Esophagus (tissue), 2 donors: Measurements from ENCODE around the gene CERS6. TPM values are rescaled to one million over a fixed set of nuclear protein-coding genes. Genes with fewer than 3 reads are reported as not detected.

Experiments
- H3K27ac ChIP-seq, 2 donors: one replicate each; pipeline ENCODE4 v1.5.1; 2013; ENCODE audit warnings: low read depth in 2 of 2, mild to moderate bottlenecking in 2 of 2, inconsistent platforms in 1 of 2, low read length in 1 of 2, moderate library complexity in 1 of 2
- H3K27me3 ChIP-seq, 2 donors: one replicate each; pipeline ENCODE4 v1.6.1; 2013; ENCODE audit warnings: low read length in 2 of 2, control low read depth in 1 of 2, mild to moderate bottlenecking in 1 of 2; ENCODE audit not compliant: insufficient read depth in 2 of 2, control insufficient read depth in 1 of 2
- H3K36me3 ChIP-seq, 2 donors: one replicate each; pipeline ENCODE4 v1.6.1; 2013; ENCODE audit warnings: low read length in 1 of 2; ENCODE audit not compliant: control insufficient read depth in 2 of 2, insufficient read depth in 2 of 2
- H3K4me1 ChIP-seq, 2 donors: one replicate each; pipeline ENCODE4 v1.6.1; 2013; ENCODE audit warnings: low read length in 1 of 2; ENCODE audit not compliant: control insufficient read depth in 2 of 2, insufficient read depth in 2 of 2
- H3K4me3 ChIP-seq, 2 donors: one replicate each; pipeline ENCODE4 v1.5.1; 2013; ENCODE audit warnings: low read length in 2 of 2, mild to moderate bottlenecking in 2 of 2, low read depth in 1 of 2, moderate library complexity in 1 of 2
- H3K9me3 ChIP-seq, 2 donors: one replicate each; pipeline ENCODE4 v1.6.1; 2013; ENCODE audit warnings: mild to moderate bottlenecking in 2 of 2, low read depth in 1 of 2, low read length in 1 of 2, moderate library complexity in 1 of 2; ENCODE audit not compliant: control insufficient read depth in 2 of 2, insufficient read depth in 1 of 2
- WGBS, 2 donors: extraction: QIAGEN DNeasy Blood & Tissue Kit; methylation state at CpG; one replicate each; pipeline ENCODE4 v1.1.7; 2013; 5-methylcytosine and 5-hydroxymethylcytosine counted together
- polyA plus RNA-seq, 2 donors: library from polyadenylated mRNA; stranded (reverse); fragments of 200-250 nt; gene quantifications; one replicate each; pipeline ENCODE4 v1.2.3, GENCODE V29; 2013
- donor health status: healthy with polysubstance abuse.
- donor health status: Bipolar disorder and iron deficiency.

Gene CERS6
- polyA plus RNA-seq, 2 donors: 4.2 to 7.6 TPM

DNA sequence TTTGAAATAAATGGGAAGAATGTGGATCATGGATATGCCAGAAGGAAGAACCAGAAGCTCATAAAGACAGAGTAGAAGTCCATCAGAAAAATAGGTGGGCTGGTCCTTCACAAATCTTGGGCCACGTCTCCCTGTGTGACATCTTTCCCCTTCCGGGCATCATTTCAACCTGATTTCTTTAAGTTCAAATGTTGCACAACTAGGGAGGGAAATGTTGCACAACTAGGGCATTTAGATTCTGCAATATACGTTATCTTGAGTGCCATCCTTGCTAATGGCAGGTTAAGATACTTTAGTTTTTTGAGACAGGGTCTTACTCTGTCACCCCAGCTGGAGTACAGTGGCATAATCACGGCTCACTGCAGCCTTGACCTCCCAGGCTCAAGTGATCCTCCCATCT, 129.6 kb downstream of the CERS6 start:
- H3K27ac ChIP-seq: no peak overlapping the region
- WGBS, 2 donors: 88 to 92% methylated on average over 4 of the region's 4 CpGs

GRCh38 chr2:168587307-168587706, 131.2 kb downstream of the CERS6 start:
- WGBS, 2 donors: 78 to 80% methylated on average over 2 of the region's 2 CpGs
- no peak overlapping the region for H3K27ac ChIP-seq

More for the DNA sequence above, 129.6 kb downstream of the CERS6 start:
- Histone ChIP-seq H3K9me3 (no peaks in the 10 kb centered on the region), H3K27me3 (no peaks in the 10 kb centered on the region), H3K4me1 (peaks cover 0 to 2% of the 10 kb centered on the region in 2 donors), H3K36me3 (peaks cover 0 to 3% of the 10 kb centered on the region in 2 donors), H3K4me3 (no peak overlapping the region)

DNA sequence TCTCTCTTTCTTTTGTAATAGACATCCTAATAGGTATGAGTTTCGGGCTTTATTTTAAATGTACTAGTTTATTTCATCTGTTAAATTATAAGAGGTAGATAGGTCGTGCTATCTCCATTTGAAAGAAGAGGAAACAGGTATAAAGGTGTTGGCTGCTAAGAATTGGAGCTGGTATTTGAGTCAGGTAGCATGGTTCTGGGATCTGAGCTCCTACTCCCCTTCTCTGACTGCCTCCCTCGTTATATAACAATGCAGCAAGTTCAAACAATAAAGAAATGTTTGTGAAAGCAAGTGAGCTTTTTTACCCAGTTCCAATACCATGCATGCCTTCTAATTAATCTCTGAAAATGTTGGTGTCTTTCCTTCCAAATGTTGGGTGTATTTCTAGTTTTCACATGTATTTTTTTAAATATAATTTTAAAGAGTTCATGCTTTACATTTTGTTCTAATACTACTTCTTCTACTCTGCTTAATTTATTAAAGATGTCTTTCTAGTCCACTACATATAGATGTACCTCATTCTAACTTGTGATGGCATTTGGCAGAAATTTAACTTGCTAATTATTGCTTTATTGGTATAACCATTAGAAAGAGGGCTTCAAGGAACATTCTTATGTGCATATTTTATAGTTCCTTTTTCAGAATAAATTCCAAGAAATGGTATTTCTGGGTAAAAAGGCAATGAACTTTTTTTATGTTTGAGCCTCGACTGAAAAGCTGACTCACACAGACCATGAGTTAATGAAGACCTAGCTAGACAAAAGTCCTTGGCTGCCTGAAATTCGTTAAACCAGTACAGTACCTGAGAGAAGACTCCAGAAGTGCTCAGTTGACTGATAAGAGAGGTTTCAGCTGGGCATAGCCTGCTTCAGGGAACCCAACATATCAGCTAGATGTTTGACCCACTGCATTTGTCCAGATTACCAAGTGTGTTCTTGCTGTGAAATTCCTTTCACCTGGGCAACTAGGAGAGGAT, 133.5 kb downstream of the CERS6 start:
- no peaks in the 10 kb centered on the region for H3K27me3 ChIP-seq
- H3K27ac ChIP-seq: no peak overlapping the region
- H3K36me3 ChIP-seq: no peaks in the 10 kb centered on the region
- no peaks in the 10 kb centered on the region for H3K4me1 ChIP-seq
- WGBS, 2 donors: 70 to 72% methylated on average over 5 of the region's 5 CpGs
- no peak overlapping the region for H3K4me3 ChIP-seq
- H3K9me3 ChIP-seq: no peaks in the 10 kb centered on the region

More at GRCh38 chr2:168587307-168587706, 131.2 kb downstream of the CERS6 start:
- H3K36me3 ChIP-seq: no peaks in the 10 kb centered on the region
- no peak overlapping the region for H3K4me3 ChIP-seq
- H3K4me1 ChIP-seq: no peaks in the 10 kb centered on the region
- no peaks in the 10 kb centered on the region for H3K9me3 ChIP-seq
- H3K27me3 ChIP-seq: no peaks in the 10 kb centered on the region

- H3K27me3 ChIP-seq: no peaks in the 10 kb centered on the region
- no peaks in the 10 kb centered on the region for H3K4me1 ChIP-seq
- no peaks in the 10 kb centered on the region for H3K9me3 ChIP-seq
- no peak overlapping the region for H3K4me3 ChIP-seq
- no peak overlapping the region for H3K27ac ChIP-seq
- no peaks in the 10 kb centered on the region for H3K36me3 ChIP-seq
- WGBS, 2 donors: 86 to 94% methylated on average over 3 of the region's 3 CpGs
Measured at GRCh38 chr2:168592181-168592831, 136.2 kb downstream of the CERS6 start.

GRCh38 chr2:168593713-168594112, 137.6 kb downstream of the CERS6 start:
- no peaks in the 10 kb centered on the region for H3K27me3 ChIP-seq
- no peaks in the 10 kb centered on the region for H3K9me3 ChIP-seq
- H3K36me3 ChIP-seq: no peaks in the 10 kb centered on the region
- no peaks in the 10 kb centered on the region for H3K4me1 ChIP-seq
- H3K4me3 ChIP-seq: no peak overlapping the region
- WGBS, 2 donors: 89 to 96% methylated on average over 1 of the region's 1 CpG
- H3K27ac ChIP-seq: no peak overlapping the region

GRCh38 chr2:168594778-168595177, 138.7 kb downstream of the CERS6 start:
- Histone ChIP-seq H3K4me3 (no peak overlapping the region), H3K27me3 (no peaks in the 10 kb centered on the region), H3K4me1 (no peaks in the 10 kb centered on the region), H3K27ac (no peak overlapping the region), H3K36me3 (no peaks in the 10 kb centered on the region), H3K9me3 (no peaks in the 10 kb centered on the region)
- 61 to 64% methylated on average over 1 of the region's 1 CpG for WGBS, 2 donors

- Histone ChIP-seq H3K36me3 (no peaks in the 10 kb centered on the region), H3K4me1 (no peaks in the 10 kb centered on the region), H3K27me3 (no peaks in the 10 kb centered on the region), H3K9me3 (no peaks in the 10 kb centered on the region), H3K4me3 (no peak overlapping the region), H3K27ac (no peak overlapping the region)
- 83 to 93% methylated on average over 6 of the region's 6 CpGs for WGBS, 2 donors
Measured at GRCh38 chr2:168596881-168597655, 141.0 kb downstream of the CERS6 start.

- no peak overlapping the region for H3K27ac ChIP-seq
- no peaks in the 10 kb centered on the region for H3K36me3 ChIP-seq
- no peak overlapping the region for H3K4me3 ChIP-seq
- peaks cover 0 to 2% of the 10 kb centered on the region in 2 donors for H3K9me3 ChIP-seq
- H3K4me1 ChIP-seq: no peaks in the 10 kb centered on the region
- H3K27me3 ChIP-seq: no peaks in the 10 kb centered on the region
- 97 to 100% methylated on average over 1 of the region's 1 CpG for WGBS, 2 donors
Measured at GRCh38 chr2:168599738-168600137, 143.7 kb downstream of the CERS6 start.

- Histone ChIP-seq H3K4me1 (no peaks in the 10 kb centered on the region), H3K27ac (no peak overlapping the region), H3K4me3 (no peak overlapping the region), H3K36me3 (no peaks in the 10 kb centered on the region), H3K27me3 (no peaks in the 10 kb centered on the region), H3K9me3 (peaks cover 6 to 7% of the 10 kb centered on the region in 2 donors)
- WGBS, 2 donors: 94 to 96% methylated on average over 2 of the region's 2 CpGs
Measured at GRCh38 chr2:168600949-168601348, 144.9 kb downstream of the CERS6 start.
